COR-L47 (cell line): ENCODE measurements around the gene TBCE.

Experiments used
- DNase-seq: peaks from one replicate; lab custom pipeline; 2025; lab: John Stamatoyannopoulos, UW

TBCE gene

GRCh38 chr1:235367000-235367908 lies at the start of gene TBCE:
TBCE (plus strand) TSS chr1:235367427; CDS start chr1:235380050, 12,623 bp downstream.
- DNase-seq: peak; percentile 96

- no peak for DNase-seq
Observed at GRCh38 chr1:235319255-235319654, 48.0 kb upstream of the TBCE start.

GRCh38 chr1:235320521-235321179 lies 46.6 kb upstream of the TBCE start:
- no peak for DNase-seq

- no peak for DNase-seq
Observed at GRCh38 chr1:235324296-235324695, 42.9 kb upstream of the TBCE start.

GRCh38 chr1:235325139-235325538 lies 42.1 kb upstream of the TBCE start:
- no peak for DNase-seq

GRCh38 chr1:235325854-235326253 lies 41.4 kb upstream of the TBCE start:
- DNase-seq: no peak

GRCh38 chr1:235326719-235327558 lies 40.3 kb upstream of the TBCE start:
- DNase-seq: no peak

- DNase-seq: peak; percentile 61
Observed at GRCh38 chr1:235327559-235328270, 39.5 kb upstream of the TBCE start, which contains the start of gene ARID4B. ARID4B (minus strand) TSS chr1:235328179; CDS start chr1:235326919, 1,260 bp downstream.

GRCh38 chr1:235328271-235329138 lies 38.7 kb upstream of the TBCE start, which contains the start of gene GGPS1:
GGPS1 (plus strand) TSS chr1:235328570; CDS start chr1:235335265, 6,695 bp downstream.
- peak; percentile 100 for DNase-seq

GRCh38 chr1:235329139-235329902 lies 37.9 kb upstream of the TBCE start:
- peak; percentile 37 for DNase-seq

- no peak for DNase-seq
Observed at GRCh38 chr1:235330918-235331285, 36.3 kb upstream of the TBCE start.

- no peak for DNase-seq
Observed at GRCh38 chr1:235331401-235331800, 35.8 kb upstream of the TBCE start.

- no peak for DNase-seq
Observed at GRCh38 chr1:235336903-235337302, 30.3 kb upstream of the TBCE start.

GRCh38 chr1:235339746-235340145 lies 27.5 kb upstream of the TBCE start:
- DNase-seq: no peak

- no peak for DNase-seq
Observed at GRCh38 chr1:235341334-235341733, 25.9 kb upstream of the TBCE start.

GRCh38 chr1:235342039-235342438 lies 25.2 kb upstream of the TBCE start:
- no peak for DNase-seq

GRCh38 chr1:235342471-235342870 lies 24.8 kb upstream of the TBCE start:
- DNase-seq: no peak

GRCh38 chr1:235343726-235344125 lies 23.5 kb upstream of the TBCE start:
- no peak for DNase-seq

- no peak for DNase-seq
Observed at GRCh38 chr1:235351441-235351840, 15.8 kb upstream of the TBCE start.

GRCh38 chr1:235351898-235352297 lies 15.3 kb upstream of the TBCE start:
- no peak for DNase-seq
